ENCODE data around the gene OR10H1. TPM values are rescaled to one million over a fixed set of nuclear protein-coding genes. Genes with fewer than 3 reads are reported as not detected.

The OR10H1 gene
- total RNA-seq, 2 experiments from 2014 or later, result 0.11 TPM; not detected in 1

Other genes starting within 250 kb of the OR10H1 start
- gene CYP4F8, start 200.4 kb downstream of the OR10H1 start, total RNA-seq (2014; rRNA removed; shearing (Covaris generic)), result not detected in 2 replicates
- not detected in 2 replicates for gene CYP4F8, start 200.4 kb downstream of the OR10H1 start, total RNA-seq (2022)
- not detected in 2 replicates for gene CYP4F3, start 174.8 kb downstream of the OR10H1 start, total RNA-seq (2014; rRNA removed; shearing (Covaris generic))
- gene CYP4F3, start 174.8 kb downstream of the OR10H1 start, total RNA-seq (2022), result not detected in 2 replicates
- gene CYP4F12, start 142.6 kb downstream of the OR10H1 start, total RNA-seq (2014; rRNA removed; shearing (Covaris generic)), result 0.09 TPM in 1 of 2 replicates, not detected in the other
- not detected in 2 replicates for gene CYP4F12, start 142.6 kb downstream of the OR10H1 start, total RNA-seq (2022)
- not detected in 2 replicates for gene OR10H2, start 87.6 kb downstream of the OR10H1 start, total RNA-seq (2014; rRNA removed; shearing (Covaris generic))
- not detected in 2 replicates for gene OR10H2, start 87.6 kb downstream of the OR10H1 start, total RNA-seq (2022)
- gene OR10H3, start 77.7 kb downstream of the OR10H1 start, total RNA-seq (2014; rRNA removed; shearing (Covaris generic)), result not detected in 2 replicates
- gene OR10H3, start 77.7 kb downstream of the OR10H1 start, total RNA-seq (2022), result not detected in 2 replicates
- gene OR10H5, start 28.0 kb downstream of the OR10H1 start, total RNA-seq (2014; rRNA removed; shearing (Covaris generic)), result not detected in 2 replicates
- not detected in 2 replicates for gene OR10H5, start 28.0 kb downstream of the OR10H1 start, total RNA-seq (2022)
- gene CYP4F2, start 82.4 kb upstream of the OR10H1 start, total RNA-seq (2014; rRNA removed; shearing (Covaris generic)), result not detected in 2 replicates
- gene CYP4F2, start 82.4 kb upstream of the OR10H1 start, total RNA-seq (2022), result not detected in 2 replicates
- 0.18 and 0.22 TPM in 2 replicates for gene CYP4F11, start 118.9 kb upstream of the OR10H1 start, total RNA-seq (2014; rRNA removed; shearing (Covaris generic))
- gene CYP4F11, start 118.9 kb upstream of the OR10H1 start, total RNA-seq (2022), result 0.25 TPM in 1 of 2 replicates, not detected in the other
- gene OR10H4, start 133.3 kb upstream of the OR10H1 start, total RNA-seq (2014; rRNA removed; shearing (Covaris generic)), result not detected in 2 replicates
- not detected in 2 replicates for gene OR10H4, start 133.3 kb upstream of the OR10H1 start, total RNA-seq (2022)